Endothelial cell of umbilical vein (primary cell): ENCODE results near the gene FMNL2. TPM values are rescaled to one million over a fixed set of nuclear protein-coding genes. Genes with fewer than 3 reads are reported as not detected.

Experiments used
- BruUV-seq: library from RNA; stranded (reverse); fragments of 400-500 nt; replicated peaks from 2 replicates; lab custom pipeline; 2021; lab: Mats Ljungman, UMichigan
- CTCF ChIA-PET: fragments of 300-600, 350-600 bp; sonication (Branson Sonifier 250); formaldehyde crosslinking; loops from one replicate; lab custom pipeline; 2021; ENCODE audit warnings: antibody characterized with exemption, inconsistent platforms; lab: Charles Lee
- POLR2A ChIA-PET: fragments of 300-600, 350-600 bp; sonication (Branson Sonifier 250); formaldehyde crosslinking; loops from one replicate; lab custom pipeline; 2021; ENCODE audit warnings: antibody characterized with exemption, inconsistent platforms; lab: Charles Lee
- DNase-seq: peaks from one replicate; pipeline ENCODE4 v3.0.0-alpha.2; 2011; ENCODE audit warnings: low read depth, low spot score
- FAIRE-seq: peaks from 2 replicates; lab custom pipeline; 2011; peaks lifted over from hg19 to GRCh38; lab: Jason Lieb, UNC
- H2AFZ ChIP-seq: 2 replicates; pipeline ENCODE4 v1.6.0; 2012; ENCODE audit warnings: low read depth, low read length, control low read depth, inconsistent platforms
- H3K27ac ChIP-seq: 2 replicates; pipeline ENCODE4 v1.5.1; 2011; ENCODE audit warnings: low read depth, mild to moderate bottlenecking, control low read depth, low read length, moderate library complexity; ENCODE audit not compliant: insufficient read depth
- H3K27me3 ChIP-seq, 2 experiments: 2 replicates each; pipeline versions ENCODE4 v1.6.0 to v1.6.1; 2011; ENCODE audit warnings: low read length in 2 of 2, mixed read lengths in 1 of 2; ENCODE audit not compliant: control insufficient read depth in 2 of 2, insufficient read depth in 2 of 2
- H3K36me3 ChIP-seq, 2 experiments: 2 replicates in 1 of 2; 3 replicates in 1 of 2; pipeline ENCODE4 v1.5.1; 2011; ENCODE audit warnings: low read length in 2 of 2, mild to moderate bottlenecking in 1 of 2, moderate library complexity in 1 of 2; ENCODE audit not compliant: control insufficient read depth in 2 of 2, insufficient read depth in 2 of 2; ENCODE audit errors: extremely low read depth in 1 of 2
- H3K4me1 ChIP-seq: 3 replicates; pipeline ENCODE4 v1.5.1; 2011; ENCODE audit warnings: mild to moderate bottlenecking, low read length; ENCODE audit not compliant: control insufficient read depth, insufficient read depth; ENCODE audit errors: extremely low read depth
- H3K4me2 ChIP-seq: 2 replicates; pipeline ENCODE4 v1.6.1; 2011; ENCODE audit warnings: low read length, control low read depth, mixed read lengths; ENCODE audit not compliant: insufficient read depth
- H3K4me3 ChIP-seq, 3 experiments: fragments of 200-600 bp in 1 of 3; sonication (generic), shearing (Covaris generic) in 1 of 3; replicated peaks in 1 of 3; 2 replicates each; pipeline ENCODE4 v1.5.1; 2011 to 2016; ENCODE audit warnings: control low read depth in 3 of 3, low read length in 3 of 3, mild to moderate bottlenecking in 2 of 3, inconsistent platforms in 1 of 3, low read depth in 1 of 3, moderate library complexity in 1 of 3; ENCODE audit not compliant: insufficient read depth in 1 of 3
- H3K79me2 ChIP-seq: 2 replicates; pipeline ENCODE4 v1.6.0; 2012; ENCODE audit warnings: low read length, inconsistent platforms; ENCODE audit not compliant: control insufficient read depth, insufficient read depth
- H3K9ac ChIP-seq: replicated peaks from 2 replicates; pipeline ENCODE3; 2011; ENCODE audit warnings: low read length, control low read depth; ENCODE audit not compliant: insufficient read depth; ENCODE audit errors: extremely low read depth
- H3K9me1 ChIP-seq: replicated peaks from 3 replicates; pipeline ENCODE4 v1.6.0; 2011; ENCODE audit warnings: mild to moderate bottlenecking, low read length; ENCODE audit not compliant: control insufficient read depth, insufficient read depth; ENCODE audit errors: extremely low read depth
- H3K9me3 ChIP-seq: replicated peaks from 2 replicates; pipeline ENCODE4 v1.5.1; 2012; ENCODE audit warnings: low read length, inconsistent platforms; ENCODE audit not compliant: control insufficient read depth, insufficient read depth
- H4K20me1 ChIP-seq: replicated peaks from 2 replicates; pipeline ENCODE3; 2011; ENCODE audit warnings: mild to moderate bottlenecking, low read length; ENCODE audit not compliant: control insufficient read depth, insufficient read depth; ENCODE audit errors: extremely low read depth
- CTCF ChIP-seq, 2 donors: IDR thresholded peaks; 1 replicate in 1 of 2; 2 replicates in 1 of 2; pipeline ENCODE4 v1.5.1; 2011; ENCODE audit warnings: low read length in 2 of 2, mild to moderate bottlenecking in 2 of 2, moderate library complexity in 2 of 2, control low read depth in 1 of 2, inconsistent platforms in 1 of 2, low read depth in 1 of 2; ENCODE audit not compliant: insufficient read depth in 1 of 2; ENCODE audit errors: extremely low read depth in 1 of 2
- EZH2 ChIP-seq: IDR thresholded peaks from 2 replicates; pipeline ENCODE4 v1.6.1; 2012; ENCODE audit warnings: borderline replicate concordance, low read depth, mild to moderate bottlenecking, moderate library complexity, low read length, inconsistent platforms; ENCODE audit not compliant: severe bottlenecking
- FOS ChIP-seq: IDR thresholded peaks from 2 replicates; pipeline ENCODE4 v1.6.1; 2011; ENCODE audit warnings: mild to moderate bottlenecking, low read length, moderate library complexity, borderline replicate concordance; ENCODE audit not compliant: insufficient read depth
- GATA2 ChIP-seq: IDR thresholded peaks from 2 replicates; pipeline ENCODE4 v1.7.0; 2011; ENCODE audit warnings: low read depth, mild to moderate bottlenecking, moderate library complexity, mixed read lengths, low read length; ENCODE audit not compliant: insufficient read length, insufficient read depth
- JUN ChIP-seq: IDR thresholded peaks from 2 replicates; pipeline ENCODE4 v1.6.1; 2011; ENCODE audit warnings: borderline replicate concordance, low read depth; ENCODE audit not compliant: insufficient read length, insufficient read depth
- MAX ChIP-seq: IDR thresholded peaks from 2 replicates; pipeline ENCODE4 v1.6.1; 2011; ENCODE audit not compliant: insufficient read depth, insufficient read length
- MYC ChIP-seq: IDR thresholded peaks from one replicate; pipeline ENCODE4 v1.6.1; 2011; ENCODE audit warnings: mild to moderate bottlenecking, low read depth, low read length
- POLR2A ChIP-seq: IDR thresholded peaks from 2 replicates; pipeline ENCODE4 v1.6.1; 2012; ENCODE audit warnings: low read depth, mild to moderate bottlenecking, control low read depth, low read length
- POLR2AphosphoS5 ChIP-seq: IDR thresholded peaks from 2 replicates; pipeline ENCODE4 v1.6.1; 2012; ENCODE audit warnings: low read depth, mild to moderate bottlenecking, control low read depth, low read length, moderate library complexity; ENCODE audit not compliant: insufficient read depth
- dilution Hi-C: fragments of 300-500 bp; cut with MboI; formaldehyde crosslinking; loops from one replicate; pipeline ENCODE4 v1.15.0; 2019; ENCODE audit warnings: low sequenced_read_pairs; ENCODE audit not compliant: extremely low pct_ligation_motif_present
- intact Hi-C: fragments of 100-400 bp; cut with micrococcal nuclease; formaldehyde crosslinking; loops from one replicate; pipeline ENCODE4 v1.10.0; 2022
- polyA plus RNA-seq, 4 experiments: library from polyadenylated mRNA; depleted of rRNA in 3 of 4; stranded (reverse) in 3 of 4; unstranded in 1 of 4; fragments of >200 nt; gene quantifications; 2 replicates each; pipeline versions ENCODE4 v1.2.1 to v1.2.3, GENCODE V29; 2011 to 2012; ENCODE audit warnings: missing spikeins in 1 of 4
- total RNA-seq: library from RNA; stranded (reverse); gene quantifications from 2 replicates; pipeline ENCODE4 v1.2.3, GENCODE V29; 2021

The FMNL2 gene
- total and polyA plus RNA-seq, 2 donors (not counting 3 experiments of a cell fraction or from before 2014, with no cell fraction given), result 8.3 to 28.0 TPM

- Histone ChIP-seq H3K9me3 (no peaks in the 10 kb centered on the region), H3K79me2 (no peaks in the 10 kb centered on the region), H3K4me3 (no peak overlapping the region), H3K36me3 (peaks cover 6 to 9% of the 10 kb centered on the region in 2 experiments), H4K20me1 (no peaks in the 10 kb centered on the region), H3K9ac (no peak overlapping the region), H3K27me3 (no peaks in the 10 kb centered on the region), H3K4me2 (no peak overlapping the region), H3K27ac (no peak overlapping the region), H3K9me1 (no peaks in the 10 kb centered on the region), H2AFZ (no peak overlapping the region), H3K4me1 (no peaks in the 10 kb centered on the region)
- ChIA-PET CTCF (interaction anchor here (0.6 to 1.0 kb wide), 2 partner anchors 12 to 289 kb away, joined by 3 to 4 read pairs; no protein-coding TSS in a partner anchor), POLR2A (no interaction called here)
- dilution Hi-C loops (no loop called here), intact Hi-C loops (no loop called here)
- FAIRE-seq (no peak), DNase-seq (no peak)
- BruUV-seq, result no TSS peak
- no peak for TF ChIP-seq GATA2
- no peak for TF ChIP-seq FOS
- TF ChIP-seq POLR2AphosphoS5, result no peak
- TF ChIP-seq CTCF (IDR thresholded peaks at IDR 0.05; ENCODE audit: extremely low read depth in 1 of 2, insufficient read depth in 1 of 2, low read depth in 1 of 2, low read length in 2 of 2), result no peak
- no peak for TF ChIP-seq POLR2A
- TF ChIP-seq EZH2, result no peak
- no peak for TF ChIP-seq MAX
- TF ChIP-seq JUN, result no peak
- no peak for TF ChIP-seq MYC
Measured at GRCh38 chr2:152623076-152623740, 288.2 kb downstream of the FMNL2 start.
